UCSD-AML1 (cell line): ENCODE results near the gene TMCO1.
"Not testable (repeated sequence)": the region's sequence is repeated elsewhere in the genome, so short reads cannot be mapped to it uniquely, and the experiment has no call there.

ENCODE experiments used
- DNase-seq: peaks from one replicate; lab custom pipeline; 2025; ENCODE audit not compliant: unreplicated experiment; lab: John Stamatoyannopoulos, UW

TMCO1 gene

GRCh38 chr1:165747632-165748447, 20.8 kb downstream of the TMCO1 start:
- no peak for DNase-seq

DNA sequence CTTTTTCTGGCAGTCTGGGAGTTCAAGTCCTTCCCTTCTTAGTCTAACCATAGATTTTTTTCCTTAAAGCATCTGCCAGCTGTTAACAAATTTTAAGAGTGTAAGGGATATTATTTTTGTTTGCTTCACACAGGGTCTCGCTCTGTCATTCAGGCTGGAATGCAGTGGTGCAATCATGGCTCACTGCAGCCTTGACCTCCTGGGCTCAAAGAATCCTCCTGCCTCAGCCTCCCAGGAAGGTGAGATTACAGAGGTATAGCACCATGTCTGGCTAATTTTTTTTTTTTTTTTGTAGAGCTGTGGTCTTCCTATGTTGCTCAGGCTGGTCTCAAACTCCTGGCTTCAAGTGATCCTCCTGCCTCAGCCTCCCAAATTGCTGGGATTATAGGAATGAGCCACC, 23.8 kb downstream of the TMCO1 start:
- DNase-seq, result not testable (repeated sequence)

DNA sequence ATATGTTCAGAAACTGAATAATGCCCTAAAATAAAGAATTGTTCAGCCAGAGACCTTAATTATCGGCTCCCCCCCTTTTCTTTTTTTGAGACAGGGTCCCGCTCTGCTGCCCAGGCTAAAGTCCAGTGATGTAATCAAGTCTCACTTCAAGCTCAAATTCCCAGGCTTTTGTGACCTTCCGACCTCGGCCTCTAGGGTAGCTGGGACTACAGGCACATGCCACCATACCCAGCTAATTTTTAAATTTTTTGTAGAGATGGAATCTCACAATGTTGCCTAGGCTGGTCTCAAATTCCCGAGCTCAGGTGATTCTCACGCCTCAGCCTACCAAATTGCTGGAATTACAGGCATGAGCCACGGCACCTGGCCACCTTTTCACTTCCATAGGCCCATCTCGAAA, 26.5 kb downstream of the TMCO1 start:
- DNase-seq, result no peak

DNA sequence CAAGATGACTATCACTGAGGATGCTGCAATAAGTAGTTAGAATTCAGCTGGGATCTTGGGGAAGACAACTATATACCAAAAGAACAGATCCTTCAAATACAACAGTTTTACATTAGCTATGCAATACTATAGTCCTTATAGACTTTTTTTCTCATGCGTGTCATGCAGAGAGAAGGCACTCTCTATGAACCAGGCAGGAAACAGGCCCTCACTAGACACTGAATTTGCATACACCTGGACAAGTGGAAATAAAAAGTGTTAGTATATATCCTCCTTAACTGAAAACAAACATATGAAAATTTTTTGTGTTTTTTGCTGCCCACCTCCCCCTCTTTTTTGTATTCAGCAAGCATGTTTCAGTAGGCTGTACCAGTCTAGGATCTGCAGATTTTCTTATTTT, 29.9 kb downstream of the TMCO1 start:
- no peak for DNase-seq

DNA sequence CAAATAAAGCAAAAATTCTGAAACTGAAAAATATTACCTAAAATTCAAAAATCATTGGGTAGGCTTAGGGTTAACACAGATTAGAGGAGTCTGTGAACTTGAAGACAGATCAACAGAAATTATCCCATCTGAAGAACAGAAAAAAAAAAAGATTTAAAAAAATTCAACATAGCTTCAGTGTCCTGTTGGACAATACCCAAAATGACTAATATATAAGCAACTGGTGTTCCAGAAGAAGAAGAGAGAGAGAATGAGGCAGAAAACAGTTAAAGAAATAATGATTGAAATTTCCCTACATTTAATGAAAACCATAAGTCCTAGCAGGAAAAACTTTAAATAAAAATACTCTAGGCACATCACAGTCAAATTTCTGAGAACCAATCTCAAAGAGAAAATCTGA, 31.5 kb downstream of the TMCO1 start:
- no peak for DNase-seq

GRCh38 chr1:165734906-165735305, 33.8 kb downstream of the TMCO1 start:
- DNase-seq, result no peak

DNA sequence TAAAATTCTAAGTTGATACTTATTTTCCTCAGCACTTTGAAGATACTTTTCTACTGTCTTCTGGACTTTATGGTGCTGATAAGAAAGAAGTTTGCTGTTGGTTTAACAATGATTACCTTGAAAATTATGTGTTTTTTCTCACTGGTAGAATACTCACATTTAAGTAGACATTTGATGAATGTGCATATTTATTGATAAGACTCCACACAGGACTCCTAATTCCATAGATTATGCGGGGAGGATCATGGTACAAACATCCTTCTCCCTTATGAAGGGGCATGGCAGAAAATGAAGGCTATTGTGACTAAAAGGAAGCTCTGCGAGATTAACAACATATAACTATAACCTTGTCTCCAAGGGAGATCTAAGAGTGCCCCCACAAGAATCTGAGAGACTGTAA, 41.8 kb downstream of the TMCO1 start:
- DNase-seq, result no peak

DNA sequence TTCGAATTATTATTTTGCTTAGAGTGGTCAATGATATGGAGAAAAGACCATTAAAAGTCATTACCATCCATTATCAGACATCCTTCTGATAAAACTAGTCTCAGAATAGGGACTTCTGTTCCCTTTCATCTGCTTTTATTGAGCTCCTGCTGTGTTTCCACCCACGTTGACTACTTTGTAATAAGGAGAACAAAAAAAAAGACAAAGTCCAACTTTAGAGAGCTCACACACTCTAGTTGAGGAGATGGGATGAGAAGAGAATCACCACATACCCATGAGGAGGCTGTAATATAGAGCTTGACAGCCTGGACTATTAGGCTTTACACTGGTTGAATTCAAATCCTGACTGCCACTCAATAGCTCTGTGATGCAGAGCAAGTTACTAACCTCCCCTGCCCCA, 42.5 kb downstream of the TMCO1 start:
- DNase-seq, result no peak

DNA sequence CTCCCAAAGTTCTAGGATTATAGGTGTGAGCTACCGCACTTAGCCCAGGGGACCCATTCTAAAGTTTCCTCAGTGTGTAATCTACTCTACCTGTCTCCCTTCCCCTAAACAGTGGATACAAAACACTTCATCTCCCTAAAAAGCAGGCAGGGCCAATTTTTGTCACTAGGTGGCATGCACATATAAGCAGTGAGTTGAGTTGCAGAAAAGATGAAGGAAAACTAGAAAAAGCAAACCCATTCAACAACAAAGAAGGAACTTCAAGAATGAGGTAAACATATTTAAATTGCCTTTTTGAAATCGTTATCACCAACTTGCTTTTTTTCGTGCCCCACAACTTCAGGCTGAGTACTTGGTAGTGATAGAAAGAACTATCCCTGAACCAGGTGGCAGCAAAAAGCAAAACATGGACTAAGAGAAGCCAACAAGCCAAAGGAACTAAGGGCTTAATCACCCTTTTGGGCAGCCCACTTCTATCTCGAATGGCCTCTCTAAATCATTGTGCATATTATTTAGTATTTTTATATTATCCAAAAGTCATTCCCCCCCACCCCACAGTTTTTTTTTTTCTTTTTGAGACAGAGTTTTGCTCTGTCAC, 50.7 kb downstream of the TMCO1 start:
- peak; percentile 13 for DNase-seq

DNA sequence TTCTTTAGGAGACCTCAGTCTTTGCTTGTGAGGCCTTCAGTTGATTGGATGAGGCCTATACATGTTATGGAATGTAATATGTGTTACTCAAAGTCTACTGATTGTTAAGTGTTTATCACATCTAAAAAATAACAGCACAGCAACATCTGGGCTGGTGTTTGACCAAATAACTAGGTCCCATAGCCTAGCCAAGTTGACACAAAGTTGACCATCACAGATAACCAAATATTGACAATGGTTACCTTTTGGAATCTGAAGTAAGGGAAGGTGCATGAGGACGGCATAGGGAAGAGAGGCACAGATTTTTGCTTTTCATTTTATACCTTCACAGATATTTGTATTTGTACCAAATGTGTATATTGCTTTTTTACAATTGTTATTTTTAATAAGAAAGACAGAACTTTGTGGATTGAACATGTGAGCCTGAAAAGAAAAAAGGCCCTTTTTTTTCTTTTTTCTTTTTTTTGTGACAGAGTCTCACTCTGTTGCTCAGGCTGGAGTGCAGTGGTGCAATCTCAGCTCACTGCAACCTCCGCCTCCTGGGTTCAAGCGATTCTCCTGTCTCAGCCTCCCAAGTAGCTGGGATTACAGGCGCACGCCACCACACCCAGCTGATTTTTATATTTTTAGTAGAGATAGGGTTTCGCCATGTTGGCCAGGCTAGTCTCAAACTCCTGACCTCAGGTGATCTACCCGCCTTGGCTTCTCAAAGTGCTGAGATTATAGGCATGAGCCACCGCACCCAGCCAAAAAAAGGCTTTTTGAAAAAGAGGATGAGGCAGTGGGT, 52.2 kb downstream of the TMCO1 start:
- DNase-seq, result not testable (repeated sequence)

GRCh38 chr1:165712764-165713163, 55.9 kb downstream of the TMCO1 start:
- no peak for DNase-seq

- DNase-seq, result no peak
Measured at GRCh38 chr1:165707984-165708706, 60.5 kb downstream of the TMCO1 start.

- DNase-seq, result no peak
Measured at GRCh38 chr1:165703648-165704047, 65.0 kb downstream of the TMCO1 start.

DNA sequence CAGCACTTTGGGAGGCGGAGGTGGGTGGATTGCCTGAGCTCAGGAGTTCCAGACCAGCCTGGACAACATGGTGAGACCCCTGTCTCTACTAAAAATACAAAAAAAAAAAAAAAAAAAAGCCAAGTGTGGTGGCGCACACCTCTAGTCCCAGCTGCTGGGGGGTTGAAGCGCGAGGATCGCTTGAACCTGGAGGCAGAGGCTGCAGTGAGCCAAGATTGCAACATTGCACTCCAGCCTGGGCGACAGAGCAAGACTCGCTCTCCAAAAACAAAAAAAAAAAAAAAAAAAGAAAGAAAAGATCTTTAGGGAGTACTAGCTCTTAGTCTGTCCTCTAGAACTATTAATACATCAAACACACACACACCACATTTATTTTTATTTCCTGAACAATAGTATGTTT, 66.7 kb downstream of the TMCO1 start:
- not testable (repeated sequence) for DNase-seq

- DNase-seq, result no peak
Measured at GRCh38 chr1:165699577-165699976, 69.1 kb downstream of the TMCO1 start.

DNA sequence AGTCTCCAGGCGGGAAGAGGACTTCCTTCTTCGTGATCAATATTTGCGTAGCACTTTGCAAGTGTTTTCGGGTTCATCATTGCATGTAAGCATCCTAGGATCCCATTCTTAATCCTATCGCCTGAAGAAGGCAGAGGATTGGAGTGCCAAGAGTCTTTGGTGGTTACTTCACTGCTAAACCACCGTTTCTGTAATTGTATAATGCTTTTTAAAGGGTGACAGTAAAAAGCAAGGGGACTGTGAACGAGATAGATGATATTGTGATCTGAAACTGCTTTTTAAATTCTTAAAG, 70.0 kb downstream of the TMCO1 start:
- no peak for DNase-seq

DNA sequence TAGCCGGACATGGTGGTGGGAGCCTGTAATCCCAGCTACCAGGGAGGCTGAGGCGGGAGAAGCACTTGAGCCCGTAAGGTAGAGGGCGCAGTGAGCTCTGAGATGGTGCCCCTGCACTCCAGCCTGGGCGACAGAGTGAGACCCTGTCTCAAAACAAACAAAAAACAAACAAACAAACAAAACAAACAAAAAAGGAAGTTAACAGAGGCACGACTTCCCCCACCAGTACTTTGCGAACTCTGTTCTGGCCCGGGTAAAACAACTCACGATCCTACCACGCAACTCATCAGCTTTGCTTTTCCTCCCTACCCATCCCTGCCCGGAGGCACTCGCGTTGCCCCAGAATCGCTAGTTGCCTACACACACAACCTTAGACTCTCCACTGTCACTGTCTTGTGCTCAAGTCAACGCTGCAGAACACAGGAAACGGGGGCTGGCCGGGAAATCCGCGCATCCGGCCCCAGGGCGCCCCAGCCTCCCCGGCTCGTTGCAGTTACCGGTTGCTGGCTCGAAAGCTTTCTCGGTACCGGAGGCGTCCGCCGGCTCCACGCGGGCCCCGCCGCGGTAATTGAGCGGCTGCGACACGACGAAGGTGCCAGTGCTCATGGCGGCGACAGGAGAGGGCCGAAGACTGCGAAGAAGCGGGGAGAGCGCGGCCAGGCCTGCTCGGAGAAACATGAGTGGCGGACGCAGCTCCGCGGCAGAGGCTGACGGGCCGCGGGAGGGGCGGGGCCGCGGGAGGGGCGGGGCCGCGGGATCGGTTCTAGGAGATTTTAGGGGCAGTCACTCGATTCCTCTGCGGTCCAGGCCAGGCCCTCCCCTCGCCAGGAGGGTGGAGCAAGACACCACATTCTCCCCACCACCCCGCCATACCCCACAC, 70.5 kb downstream of the TMCO1 start, which contains the start of gene ALDH9A1:
Gene ALDH9A1 (minus strand): TSS at position 682 of the 880 bp plus-strand sequence. CDS start 4 bp downstream, at position 678.
- DNase-seq, result peak; percentile 92

DNA sequence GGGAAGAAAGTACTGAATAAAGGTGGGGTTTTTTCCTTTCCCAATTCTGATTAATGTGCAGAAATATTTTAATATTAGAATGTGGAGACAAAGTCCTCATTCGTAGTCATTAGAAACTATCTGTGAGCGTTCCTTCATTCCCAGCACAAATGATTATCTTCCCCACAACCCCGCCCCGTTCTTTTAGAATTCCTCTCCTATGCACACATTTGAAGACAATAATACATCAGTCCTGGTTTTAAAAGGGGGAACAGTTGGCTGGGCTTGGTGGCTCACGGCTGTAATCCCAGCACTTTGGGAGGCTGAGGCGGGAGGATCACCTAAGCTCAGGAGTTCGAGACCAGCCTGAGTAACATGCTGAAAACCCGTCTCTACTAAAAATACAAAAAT, 71.2 kb downstream of the TMCO1 start:
- DNase-seq, result no peak

DNA sequence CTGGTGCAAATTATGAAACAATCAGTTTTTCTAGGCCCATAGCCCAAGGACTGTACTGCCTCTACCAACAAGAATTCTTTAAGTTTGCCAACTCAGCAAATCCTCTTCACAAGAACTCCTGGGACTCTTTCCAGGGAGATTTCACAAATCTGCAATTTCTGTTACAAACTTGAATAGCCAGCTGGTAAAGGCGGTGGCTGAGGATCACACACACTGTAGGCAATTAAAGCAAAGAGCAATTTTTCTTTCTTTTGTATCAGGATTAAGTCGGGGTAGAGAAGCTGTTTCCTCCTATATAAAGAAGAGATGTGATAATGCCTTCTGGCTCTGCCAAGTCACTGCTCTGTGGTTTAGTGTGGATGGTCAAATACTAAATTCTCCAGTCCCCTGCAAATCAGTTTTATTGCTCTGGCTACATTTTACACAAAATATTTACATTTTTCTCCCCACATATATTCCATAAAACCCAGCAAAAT, 72.0 kb downstream of the TMCO1 start:
- DNase-seq, result no peak

DNA sequence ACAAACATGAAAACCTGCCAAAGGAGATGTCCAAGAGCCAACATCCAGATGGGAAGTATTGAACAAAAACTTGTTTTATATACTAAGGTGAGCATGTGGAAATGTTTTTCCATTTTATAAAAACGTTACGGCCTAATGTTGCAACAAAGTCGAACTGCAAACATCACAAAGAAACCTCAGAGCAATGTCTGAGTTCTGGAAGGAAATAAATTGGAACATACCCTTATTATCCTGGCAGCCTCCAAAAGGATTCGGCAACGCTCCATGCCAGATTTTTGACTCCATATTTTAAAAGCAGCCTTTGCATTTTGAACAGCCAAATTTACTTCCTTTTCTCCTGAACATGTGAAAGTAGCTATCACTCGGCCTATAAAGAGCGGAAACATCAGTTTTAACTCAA, 73.6 kb downstream of the TMCO1 start:
- DNase-seq, result no peak
